T-helper 17 cell (primary cell): ENCODE measurements around the gene SPCS2. TPM values are rescaled to one million over a fixed set of nuclear protein-coding genes. Genes with fewer than 3 reads are reported as not detected.
"Not testable (repeated sequence)": the region's sequence is repeated elsewhere in the genome, so short reads cannot be mapped to it uniquely, and the experiment has no call there.

Source experiments
- ATAC-seq: fragments of 150-1000 bp; cut with Tn5 transposase; 2 replicates; pipeline ENCODE4 v1.10.0; 2021; ENCODE audit warnings: mild to moderate bottlenecking, moderate library complexity
- DNase-seq, 3 donors: peaks; one replicate each; pipeline versions ENCODE4 v3.0.0 to v3.0.0-alpha.2; 2020 to 2021
- H3K9me3 ChIP-seq: one replicate; pipeline ENCODE4 v1.7.0; 2013; ENCODE audit warnings: low read length, mild to moderate bottlenecking; ENCODE audit not compliant: control insufficient read depth, poor library complexity, severe bottlenecking
- H3K27ac Mint-ChIP-seq: one replicate; pipeline ENCODE4 v1.8.0; 2022; ENCODE audit warnings: mild to moderate bottlenecking, moderate library complexity, mixed read lengths
- H3K27me3 Mint-ChIP-seq: one replicate; pipeline ENCODE4 v1.8.0; 2022; ENCODE audit warnings: mixed read lengths
- H3K36me3 Mint-ChIP-seq: one replicate; pipeline ENCODE4 v1.8.0; 2022; ENCODE audit warnings: low read depth, mixed read lengths
- H3K4me1 Mint-ChIP-seq: one replicate; pipeline ENCODE4 v1.8.0; 2022; ENCODE audit warnings: mild to moderate bottlenecking, mixed read lengths
- H3K4me3 Mint-ChIP-seq: one replicate; pipeline ENCODE4 v1.8.0; 2022; ENCODE audit warnings: mild to moderate bottlenecking, moderate library complexity, mixed read lengths
- total RNA-seq, 4 donors: library from RNA in 2 of 4; stranded (reverse) in 2 of 4; gene quantifications; one replicate each; pipeline ENCODE4 v1.2.3 and lab custom pipeline; 2022 to 2026

SPCS2 gene
- total RNA-seq, 2 donors from 2014 or later, result 63.7 to 87.0 TPM

DNA sequence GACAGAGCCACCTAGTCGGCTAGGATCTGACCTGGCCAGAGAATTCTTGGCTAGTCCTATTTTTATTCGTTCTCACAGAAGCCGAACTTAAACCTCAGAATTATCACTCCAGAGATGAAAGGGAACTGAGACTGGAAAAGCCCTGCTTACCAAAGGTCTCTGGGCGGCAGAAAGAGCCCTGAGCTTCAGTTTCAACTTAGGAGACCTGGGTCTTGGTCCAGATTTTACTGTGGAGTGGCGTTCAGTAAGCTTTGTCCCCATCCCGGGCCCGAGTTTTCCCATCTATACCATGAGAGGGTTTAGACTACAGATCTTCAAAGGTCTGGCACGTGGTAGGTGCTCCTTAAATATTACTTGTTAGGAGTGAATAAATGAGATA lies 40.2 kb downstream of the SPCS2 start:
- H3K9me3 ChIP-seq, result no peaks in the 10 kb centered on the region
- H3K36me3 Mint-ChIP-seq, result peaks cover 3% of the 10 kb centered on the region
- H3K4me3 Mint-ChIP-seq, result peak overlapping the region; percentile 91
- DNase-seq (no peak), ATAC-seq (peak; percentile 14)
- peak overlapping the region; percentile 94 for H3K27ac Mint-ChIP-seq
- H3K27me3 Mint-ChIP-seq, result no peaks in the 10 kb centered on the region
- H3K4me1 Mint-ChIP-seq, result peaks cover 20% of the 10 kb centered on the region

DNA sequence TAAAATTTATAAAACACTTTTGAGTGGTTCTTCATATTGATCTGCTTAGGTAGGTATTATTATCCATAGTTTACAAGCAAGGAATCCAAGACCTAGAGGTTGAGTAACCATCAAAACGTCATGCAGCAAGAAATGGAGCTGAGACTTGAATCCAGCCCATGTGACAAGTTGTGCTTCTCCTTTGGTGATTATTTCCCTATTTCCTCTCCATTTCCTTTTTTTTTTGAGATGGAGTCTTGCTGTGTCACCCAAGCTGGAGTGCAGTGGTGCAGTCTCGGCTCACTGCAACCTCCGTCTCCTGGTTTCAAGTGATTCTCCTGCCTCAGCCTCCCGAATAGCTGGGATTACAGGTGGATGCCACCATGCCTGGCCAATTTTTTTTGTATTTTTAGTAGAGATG lies 41.1 kb downstream of the SPCS2 start:
- not testable (repeated sequence) for H3K27me3 Mint-ChIP-seq, DNase-seq, H3K36me3 Mint-ChIP-seq, ATAC-seq, H3K9me3 ChIP-seq
- peak overlapping the region; percentile 50 for H3K4me3 Mint-ChIP-seq
- peaks cover 20% of the 10 kb centered on the region for H3K4me1 Mint-ChIP-seq
- peak overlapping the region; percentile 63 for H3K27ac Mint-ChIP-seq

DNA sequence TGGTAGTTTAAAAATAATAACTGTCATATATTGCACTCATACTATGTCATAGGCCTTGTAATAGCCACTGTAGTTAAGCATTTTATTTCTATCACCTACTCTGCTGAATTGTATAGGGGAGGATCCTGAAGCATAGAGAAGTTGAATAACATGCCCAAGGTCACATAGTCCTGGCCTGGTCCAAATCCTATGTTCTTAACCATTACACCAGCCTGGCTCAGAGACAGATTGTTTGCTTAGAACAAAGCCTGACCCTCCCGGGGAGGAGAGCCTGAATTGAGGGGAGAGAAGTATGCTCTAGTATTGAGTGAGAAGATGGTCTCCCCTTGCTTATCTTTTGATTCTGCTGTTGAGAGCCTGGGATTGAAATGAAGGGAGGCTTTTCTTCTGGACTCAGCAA lies 41.9 kb downstream of the SPCS2 start:
- DNase-seq (no peak), ATAC-seq (no peak)
- Mint-ChIP-seq H3K4me3 (no peak overlapping the region), H3K27me3 (no peaks in the 10 kb centered on the region), H3K36me3 (peaks cover 3% of the 10 kb centered on the region), H3K4me1 (peaks cover 20% of the 10 kb centered on the region), H3K27ac (peak overlapping the region; percentile 63)
- no peaks in the 10 kb centered on the region for H3K9me3 ChIP-seq

DNA sequence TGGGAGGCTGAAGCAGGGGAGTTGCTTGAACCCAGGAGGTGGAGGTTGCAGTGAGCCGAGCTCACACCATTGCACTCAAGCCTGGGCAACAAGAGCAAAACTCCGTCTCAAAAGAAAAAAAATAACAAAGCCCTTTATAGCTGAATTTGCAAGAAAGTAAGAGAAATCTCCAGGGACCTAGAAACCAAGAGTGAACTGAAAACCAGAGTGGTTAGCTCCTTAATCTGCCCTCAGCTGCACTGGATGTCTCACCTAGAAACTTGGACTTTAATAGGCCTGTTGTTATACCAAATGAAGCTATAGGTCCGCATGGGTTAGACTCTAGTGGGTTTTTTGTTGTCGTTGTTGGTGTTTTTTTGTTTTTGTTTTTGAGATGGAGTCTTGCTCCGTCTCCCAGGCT lies 43.8 kb downstream of the SPCS2 start:
- no peaks in the 10 kb centered on the region for H3K27me3 Mint-ChIP-seq
- H3K4me1 Mint-ChIP-seq, result peaks cover 18% of the 10 kb centered on the region
- ATAC-seq (no peak), DNase-seq (no peak)
- H3K9me3 ChIP-seq, result no peaks in the 10 kb centered on the region
- no peak overlapping the region for H3K4me3 Mint-ChIP-seq
- H3K27ac Mint-ChIP-seq, result no peak overlapping the region
- peaks cover 3% of the 10 kb centered on the region for H3K36me3 Mint-ChIP-seq

DNA sequence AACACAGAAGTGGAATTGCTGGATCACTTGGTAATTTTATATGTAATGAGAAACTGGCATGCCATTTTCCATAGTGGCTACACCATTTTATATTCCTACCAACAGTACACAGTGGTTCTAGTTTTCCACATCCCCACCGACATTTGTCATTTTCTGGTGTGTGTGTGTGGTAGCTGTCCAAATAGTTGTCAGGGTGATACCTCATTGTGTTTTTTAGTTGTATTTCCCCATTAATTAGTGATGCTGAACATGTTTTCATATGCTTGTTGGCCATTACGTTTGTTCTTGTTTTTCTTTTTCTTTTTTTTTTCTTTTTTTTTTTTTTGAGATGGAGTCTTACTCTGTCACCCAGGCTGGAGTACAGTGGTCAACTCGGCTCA lies 51.9 kb downstream of the SPCS2 start:
- no peak for DNase-seq
- Mint-ChIP-seq H3K27ac (no peak overlapping the region), H3K27me3 (no peaks in the 10 kb centered on the region), H3K4me1 (peaks cover 7% of the 10 kb centered on the region), H3K4me3 (no peak overlapping the region), H3K36me3 (peaks cover 4% of the 10 kb centered on the region)
- no peak for ATAC-seq
- no peaks in the 10 kb centered on the region for H3K9me3 ChIP-seq

DNA sequence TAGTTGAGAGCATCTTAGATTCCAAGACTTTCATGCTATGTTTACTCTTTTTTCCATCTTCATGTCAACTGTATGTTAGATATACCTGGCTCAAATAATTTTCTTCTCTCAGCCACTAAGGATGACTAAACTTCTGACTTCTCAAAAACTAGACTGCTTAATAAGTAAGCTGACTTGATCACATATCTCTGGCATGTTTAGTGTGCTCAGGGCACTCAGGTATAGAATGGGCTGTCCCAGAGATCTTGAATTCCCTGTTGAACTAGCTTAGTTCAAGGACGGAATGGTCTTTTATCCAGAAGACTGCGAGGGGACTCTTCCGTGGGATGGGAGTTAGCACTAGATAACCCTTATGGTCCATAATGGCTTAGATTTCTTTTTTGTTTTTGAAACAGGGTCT lies 52.6 kb downstream of the SPCS2 start:
- peaks cover 7% of the 10 kb centered on the region for H3K4me1 Mint-ChIP-seq
- DNase-seq, result no peak
- H3K4me3 Mint-ChIP-seq, result no peak overlapping the region
- no peaks in the 10 kb centered on the region for H3K27me3 Mint-ChIP-seq
- ATAC-seq, result no peak
- H3K27ac Mint-ChIP-seq, result no peak overlapping the region
- peaks cover 7% of the 10 kb centered on the region for H3K36me3 Mint-ChIP-seq
- no peaks in the 10 kb centered on the region for H3K9me3 ChIP-seq

DNA sequence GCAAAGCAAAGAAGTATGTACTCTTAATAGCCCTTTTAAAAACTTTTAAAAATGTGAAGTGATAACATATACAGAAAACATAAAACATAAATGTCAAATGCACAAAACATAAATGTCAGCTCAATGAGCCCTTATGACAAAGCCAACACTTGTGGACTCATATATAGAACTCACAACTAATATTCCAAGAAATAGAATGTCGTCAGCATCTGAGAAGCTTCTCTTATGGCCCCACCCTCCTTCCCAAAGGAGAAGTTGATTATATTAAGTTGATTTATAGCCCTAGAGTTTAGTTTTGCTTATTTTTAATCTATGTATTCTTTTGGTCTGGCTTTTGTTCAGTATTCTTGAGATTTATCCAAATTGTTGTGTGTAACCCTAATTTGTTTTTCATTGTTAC lies 53.5 kb downstream of the SPCS2 start:
- Mint-ChIP-seq H3K27me3 (no peaks in the 10 kb centered on the region), H3K27ac (no peak overlapping the region), H3K36me3 (peaks cover 7% of the 10 kb centered on the region), H3K4me3 (no peak overlapping the region), H3K4me1 (peaks cover 7% of the 10 kb centered on the region)
- ATAC-seq (no peak), DNase-seq (no peak)
- H3K9me3 ChIP-seq, result no peaks in the 10 kb centered on the region

DNA sequence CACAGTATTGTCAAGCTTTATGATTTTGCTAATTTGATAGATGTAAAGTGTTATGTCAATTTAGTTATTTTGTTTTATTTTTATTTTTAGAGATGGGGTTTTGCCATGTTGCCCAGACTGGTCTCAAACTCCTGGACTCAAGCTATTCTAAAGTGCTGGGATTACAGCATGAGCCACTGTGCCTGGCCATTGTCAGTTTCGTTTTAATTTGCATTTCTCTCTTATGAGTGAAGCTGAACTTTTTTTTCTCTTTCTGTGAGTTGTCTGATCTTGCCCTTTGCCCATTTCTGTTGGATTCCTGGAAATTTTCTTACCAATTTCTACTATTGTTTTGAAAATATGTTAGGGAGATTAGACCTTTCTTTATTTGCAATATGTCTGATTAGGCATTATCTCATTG lies 55.1 kb downstream of the SPCS2 start:
- ATAC-seq (no peak), DNase-seq (no peak)
- H3K9me3 ChIP-seq, result no peaks in the 10 kb centered on the region
- H3K27ac Mint-ChIP-seq, result no peak overlapping the region
- H3K36me3 Mint-ChIP-seq, result peaks cover 10% of the 10 kb centered on the region
- peaks cover 6% of the 10 kb centered on the region for H3K4me1 Mint-ChIP-seq
- H3K4me3 Mint-ChIP-seq, result no peak overlapping the region
- H3K27me3 Mint-ChIP-seq, result no peaks in the 10 kb centered on the region

DNA sequence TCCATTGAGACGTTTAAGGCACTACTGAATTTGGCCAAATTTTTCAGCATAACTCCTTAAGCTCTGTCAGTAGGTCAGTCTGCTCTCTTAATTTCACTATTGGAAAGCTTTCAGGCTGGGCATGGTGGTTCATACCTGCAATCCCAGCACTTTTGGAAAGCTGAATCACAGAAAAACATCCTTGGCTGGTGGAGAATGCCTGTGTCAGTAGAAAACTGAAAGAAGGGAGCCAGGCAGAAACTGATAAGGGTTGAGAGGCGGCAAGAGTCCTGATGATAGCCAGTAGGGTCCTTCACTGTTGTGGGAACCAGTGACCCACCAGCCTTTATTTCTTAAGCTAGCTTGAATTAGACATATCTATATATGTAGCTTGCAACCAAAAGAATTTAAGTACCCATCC lies 62.3 kb downstream of the SPCS2 start:
- Mint-ChIP-seq H3K4me1 (peaks cover 5% of the 10 kb centered on the region), H3K27ac (no peak overlapping the region), H3K27me3 (no peaks in the 10 kb centered on the region), H3K4me3 (no peak overlapping the region), H3K36me3 (peaks cover 5% of the 10 kb centered on the region)
- ATAC-seq (no peak), DNase-seq (no peak)
- no peaks in the 10 kb centered on the region for H3K9me3 ChIP-seq

DNA sequence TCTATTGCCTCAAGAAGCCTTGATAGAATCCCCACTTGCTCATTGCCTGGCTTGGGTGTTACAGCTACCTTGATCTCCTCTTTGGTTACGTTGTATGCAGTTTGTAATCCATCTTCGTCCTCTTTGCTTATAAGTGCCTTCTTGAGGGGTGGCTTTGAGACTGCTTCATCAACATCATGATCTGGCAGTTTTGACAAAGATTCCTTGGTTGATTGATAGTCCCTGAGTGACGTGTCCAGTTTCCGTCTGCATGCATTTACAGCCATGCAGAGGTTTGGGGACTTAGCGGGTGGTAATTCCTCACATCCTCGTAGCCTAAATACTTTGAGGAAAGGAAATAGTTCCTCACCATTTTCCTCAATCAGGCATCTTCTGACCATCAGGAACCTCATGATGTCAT lies 62.8 kb downstream of the SPCS2 start:
- Mint-ChIP-seq H3K36me3 (peaks cover 5% of the 10 kb centered on the region), H3K27ac (no peak overlapping the region), H3K4me1 (peaks cover 5% of the 10 kb centered on the region), H3K4me3 (no peak overlapping the region), H3K27me3 (no peaks in the 10 kb centered on the region)
- no peak for ATAC-seq
- no peaks in the 10 kb centered on the region for H3K9me3 ChIP-seq
- DNase-seq, result no peak

DNA sequence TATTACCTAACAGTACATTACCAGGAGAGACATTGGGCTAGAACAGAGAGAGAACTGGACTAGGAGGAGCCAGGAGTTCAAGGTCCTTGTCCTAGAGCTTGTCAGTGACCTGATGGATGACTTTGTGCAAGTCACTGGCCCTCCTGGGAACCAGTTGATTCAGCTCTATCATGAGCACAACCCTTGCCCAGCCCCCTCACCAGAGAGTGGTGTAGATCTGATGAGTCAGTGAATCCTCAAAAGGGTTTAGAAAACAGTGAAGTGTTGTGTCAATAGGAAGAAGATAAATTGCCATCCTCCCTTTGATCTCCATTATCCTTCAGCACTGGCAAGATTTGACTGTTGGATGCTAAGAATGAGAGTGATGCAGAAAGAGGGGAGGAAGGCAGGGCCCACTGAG lies 64.0 kb downstream of the SPCS2 start:
- no peak overlapping the region for H3K27ac Mint-ChIP-seq
- peaks cover 5% of the 10 kb centered on the region for H3K4me1 Mint-ChIP-seq
- DNase-seq (no peak), ATAC-seq (no peak)
- H3K9me3 ChIP-seq, result no peaks in the 10 kb centered on the region
- no peaks in the 10 kb centered on the region for H3K27me3 Mint-ChIP-seq
- H3K36me3 Mint-ChIP-seq, result peaks cover 5% of the 10 kb centered on the region
- H3K4me3 Mint-ChIP-seq, result no peak overlapping the region

DNA sequence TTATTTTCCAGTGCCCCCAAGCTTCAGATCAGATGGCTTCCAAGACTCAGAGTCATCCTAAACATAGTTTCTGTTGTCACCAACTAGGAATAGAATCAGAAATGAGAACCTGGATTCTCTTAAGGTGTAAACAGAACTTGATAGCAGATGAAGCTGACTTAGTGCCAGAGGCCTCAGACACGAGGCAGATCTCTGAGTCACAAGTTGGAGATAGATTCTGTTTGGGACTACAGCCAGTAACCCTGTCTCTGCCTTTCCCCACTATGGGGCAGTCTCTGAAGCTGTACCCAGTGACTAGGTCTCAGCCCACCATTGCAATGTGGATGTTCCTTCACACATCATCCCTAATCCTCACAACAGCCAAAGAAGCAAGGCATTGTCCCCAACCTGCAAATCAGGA lies 65.1 kb downstream of the SPCS2 start:
- no peak overlapping the region for H3K27ac Mint-ChIP-seq
- ATAC-seq, result no peak

DNA sequence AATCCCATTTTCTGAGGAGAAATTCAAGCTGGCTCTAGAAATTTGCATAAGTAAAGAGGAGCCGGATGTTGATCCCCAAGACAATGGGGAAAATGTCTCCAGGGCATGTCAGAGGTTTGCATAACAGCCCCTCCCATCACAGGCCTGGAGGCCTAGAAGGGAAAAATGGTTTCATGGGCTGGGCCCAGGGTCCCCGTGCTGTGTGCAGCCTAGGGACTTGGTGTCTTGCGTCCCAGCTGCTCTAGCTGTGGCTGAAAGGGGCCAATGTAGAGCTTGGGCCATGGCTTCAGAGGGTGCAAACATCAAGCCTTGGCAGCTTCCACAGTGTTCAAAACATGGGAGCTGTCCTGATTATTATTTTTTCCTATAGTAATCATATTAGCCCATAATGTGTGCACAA lies 70.1 kb downstream of the SPCS2 start:
- not testable (repeated sequence) for H3K4me3 Mint-ChIP-seq, H3K27me3 Mint-ChIP-seq, ATAC-seq, H3K36me3 Mint-ChIP-seq, H3K9me3 ChIP-seq, H3K27ac Mint-ChIP-seq, DNase-seq, H3K4me1 Mint-ChIP-seq

More for the DNA sequence above, 65.1 kb downstream of the SPCS2 start:
- H3K4me3 Mint-ChIP-seq, result no peak overlapping the region
- H3K4me1 Mint-ChIP-seq, result peaks cover 2% of the 10 kb centered on the region
- H3K36me3 Mint-ChIP-seq, result peaks cover 4% of the 10 kb centered on the region
- H3K27me3 Mint-ChIP-seq, result no peaks in the 10 kb centered on the region
- DNase-seq, result no peak
- H3K9me3 ChIP-seq, result no peaks in the 10 kb centered on the region

DNA sequence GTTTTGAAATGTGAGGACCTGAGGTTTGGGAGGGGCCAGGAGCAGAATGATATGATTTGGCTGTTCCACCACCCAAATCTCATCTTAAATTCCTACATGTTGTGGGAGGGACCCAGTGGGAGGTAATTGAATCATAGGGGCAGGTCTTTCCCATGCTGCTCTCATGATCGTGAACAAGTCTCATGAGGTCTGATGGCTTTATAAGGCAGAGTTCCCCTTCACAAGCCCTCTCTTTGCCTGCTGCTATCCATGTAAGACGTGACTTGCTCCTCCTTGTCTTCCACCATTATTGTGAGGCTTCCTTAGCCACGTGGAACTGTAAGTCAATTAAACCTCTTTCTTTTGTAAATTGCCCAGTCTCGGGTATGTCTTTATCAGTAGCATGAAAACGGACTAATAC lies 71.3 kb downstream of the SPCS2 start:
- not testable (repeated sequence) for H3K36me3 Mint-ChIP-seq, DNase-seq, H3K27ac Mint-ChIP-seq, H3K4me3 Mint-ChIP-seq, H3K9me3 ChIP-seq, H3K27me3 Mint-ChIP-seq, ATAC-seq, H3K4me1 Mint-ChIP-seq

DNA sequence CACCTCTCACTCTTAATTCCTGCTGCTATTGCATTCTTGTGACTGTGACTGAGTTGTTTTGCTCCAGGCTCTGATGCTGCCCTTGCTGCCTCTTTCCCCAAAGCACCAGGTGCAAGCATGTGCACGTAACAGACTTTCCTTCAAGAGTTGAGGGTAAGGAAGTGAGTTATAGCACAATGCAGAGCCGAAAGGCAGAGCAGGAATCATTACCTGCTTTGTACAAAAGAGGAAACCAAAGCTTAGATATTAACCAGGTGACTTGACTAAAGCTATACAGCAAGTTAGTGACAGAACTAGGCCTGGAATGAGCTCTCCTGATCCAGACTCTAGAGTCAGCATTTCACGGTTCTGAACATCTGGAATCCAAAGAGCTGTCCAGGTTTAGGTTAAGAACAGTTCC lies 73.2 kb downstream of the SPCS2 start:
- H3K9me3 ChIP-seq, result no peaks in the 10 kb centered on the region
- Mint-ChIP-seq H3K4me1 (peaks cover 2% of the 10 kb centered on the region), H3K36me3 (peaks cover 4% of the 10 kb centered on the region), H3K27me3 (peaks cover 10% of the 10 kb centered on the region), H3K27ac (no peak overlapping the region), H3K4me3 (no peak overlapping the region)
- ATAC-seq, result no peak
- no peak for DNase-seq
